Measurements from ENCODE around the gene PLEKHA8. TPM values are rescaled to one million over a fixed set of nuclear protein-coding genes. Genes with fewer than 3 reads are reported as not detected.
"Not testable (repeated sequence)": the region's sequence is repeated elsewhere in the genome, so short reads cannot be mapped to it uniquely, and the experiment has no call there.

The PLEKHA8 gene
- total RNA-seq, 1 donor from 2014 or later = 5.7 TPM

GRCh38 chr7:30087371-30087770, 59.2 kb downstream of the PLEKHA8 start:
- intact Hi-C loops (cut with DNase I) = no loop called here
- DNase-seq (ENCODE audit: low spot score) = no peak

- no peak for DNase-seq (ENCODE audit: low spot score)
- intact Hi-C loops (cut with DNase I) = no loop called here
Measured at GRCh38 chr7:30088362-30088761, 60.1 kb downstream of the PLEKHA8 start.

- intact Hi-C loops (cut with DNase I) = no loop called here
- no peak for DNase-seq (ENCODE audit: low spot score)
Measured at GRCh38 chr7:30090111-30090510, 61.9 kb downstream of the PLEKHA8 start.

GRCh38 chr7:30091491-30091912, 63.3 kb downstream of the PLEKHA8 start:
- intact Hi-C loops (cut with DNase I) = no loop called here
- no peak for DNase-seq (ENCODE audit: low spot score)

- intact Hi-C loops (cut with DNase I) = no loop called here
- DNase-seq (ENCODE audit: low spot score) = no peak
Measured at GRCh38 chr7:30091987-30092386, 63.8 kb downstream of the PLEKHA8 start.

GRCh38 chr7:30093420-30093952, 65.3 kb downstream of the PLEKHA8 start:
- DNase-seq (ENCODE audit: low spot score) = no peak
- intact Hi-C loops (cut with DNase I) = no loop called here

GRCh38 chr7:30098599-30098998, 70.4 kb downstream of the PLEKHA8 start:
- intact Hi-C loops (cut with DNase I); DNase-seq (ENCODE audit: low spot score): not testable (repeated sequence)

- intact Hi-C loops (cut with DNase I) = no loop called here
- DNase-seq (ENCODE audit: low spot score) = no peak
Measured at GRCh38 chr7:30102281-30102680, 74.1 kb downstream of the PLEKHA8 start.

GRCh38 chr7:30104157-30104556, 75.9 kb downstream of the PLEKHA8 start:
- DNase-seq (ENCODE audit: low spot score) = no peak
- intact Hi-C loops (cut with DNase I) = no loop called here

GRCh38 chr7:30112103-30112713, 84.0 kb downstream of the PLEKHA8 start:
- DNase-seq (ENCODE audit: low spot score) = no peak
- intact Hi-C loops (cut with DNase I) = no loop called here

- intact Hi-C loops (cut with DNase I) = no loop called here
- DNase-seq (ENCODE audit: low spot score) = no peak
Measured at GRCh38 chr7:30113144-30113543, 84.9 kb downstream of the PLEKHA8 start.

GRCh38 chr7:30114536-30115238, 86.5 kb downstream of the PLEKHA8 start:
- no peak for DNase-seq (ENCODE audit: low spot score)
- intact Hi-C loops (cut with DNase I) = no loop called here

- no peak for DNase-seq (ENCODE audit: low spot score)
- intact Hi-C loops (cut with DNase I) = no loop called here
Measured at GRCh38 chr7:30115709-30116297, 87.6 kb downstream of the PLEKHA8 start.

- intact Hi-C loops (cut with DNase I) = no loop called here
- DNase-seq (ENCODE audit: low spot score) = no peak
Measured at GRCh38 chr7:30116771-30117170, 88.6 kb downstream of the PLEKHA8 start.

GRCh38 chr7:30117896-30118295, 89.7 kb downstream of the PLEKHA8 start:
- DNase-seq (ENCODE audit: low spot score) = no peak
- intact Hi-C loops (cut with DNase I) = no loop called here

- intact Hi-C loops (cut with DNase I) = no loop called here
- no peak for DNase-seq (ENCODE audit: low spot score)
Measured at GRCh38 chr7:30119890-30120577, 91.8 kb downstream of the PLEKHA8 start.

- DNase-seq (ENCODE audit: low spot score) = no peak
- intact Hi-C loops (cut with DNase I) = no loop called here
Measured at GRCh38 chr7:30133736-30134610, 105.8 kb downstream of the PLEKHA8 start.

GRCh38 chr7:30134611-30135300, 106.5 kb downstream of the PLEKHA8 start, which contains the start of gene MTURN:
Gene MTURN (plus strand): TSS chr7:30134986. CDS start chr7:30135137, 151 bp downstream.
- intact Hi-C loops (cut with DNase I) = loop anchor here (5.0 kb wide), 1 partner anchor 107 kb away; the partner anchor contains the start of genes FKBP14 and PLEKHA8

More at GRCh38 chr7:30134611-30135300, 106.5 kb downstream of the PLEKHA8 start, which contains the start of gene MTURN:
- peak; percentile 94 for DNase-seq (ENCODE audit: low spot score)

All from cardiac septum (tissue), 1 donor.